Omental fat pad (tissue), 4 donors: ENCODE measurements around the gene HADH. TPM values are rescaled to one million over a fixed set of nuclear protein-coding genes. Genes with fewer than 3 reads are reported as not detected.
A peak's percentile ranks its signal among the peaks of the same experiment; 100 is the strongest.

Experiments
- ATAC-seq: fragments of 150-250 bp; one replicate; pipeline ENCODE4 v1.9.1; 2016; ENCODE audit warnings: mild to moderate bottlenecking, moderate library complexity; ENCODE audit not compliant: low FRiP score
- DNase-seq: peaks from one replicate; pipeline ENCODE4 v3.0.0-alpha.2; 2019; ENCODE audit warnings: low spot score
- CTCF ChIP-seq, 3 donors: fragments of 450-650 bp; IDR thresholded peaks; one replicate each; pipeline ENCODE4 v1.5.1; 2016 to 2017; ENCODE audit warnings: antibody characterized with exemption in 3 of 3, mild to moderate bottlenecking in 3 of 3, moderate library complexity in 2 of 3
- total RNA-seq, 4 donors: library from RNA; depleted of rRNA; stranded (reverse); fragments of >200 nt; gene quantifications; one replicate each; pipeline ENCODE4 v1.1.0, GENCODE V29; 2016

Gene HADH
- total RNA-seq, 4 donors from 2014 or later, result 80.2 to 154 (median 119) TPM

DNA sequence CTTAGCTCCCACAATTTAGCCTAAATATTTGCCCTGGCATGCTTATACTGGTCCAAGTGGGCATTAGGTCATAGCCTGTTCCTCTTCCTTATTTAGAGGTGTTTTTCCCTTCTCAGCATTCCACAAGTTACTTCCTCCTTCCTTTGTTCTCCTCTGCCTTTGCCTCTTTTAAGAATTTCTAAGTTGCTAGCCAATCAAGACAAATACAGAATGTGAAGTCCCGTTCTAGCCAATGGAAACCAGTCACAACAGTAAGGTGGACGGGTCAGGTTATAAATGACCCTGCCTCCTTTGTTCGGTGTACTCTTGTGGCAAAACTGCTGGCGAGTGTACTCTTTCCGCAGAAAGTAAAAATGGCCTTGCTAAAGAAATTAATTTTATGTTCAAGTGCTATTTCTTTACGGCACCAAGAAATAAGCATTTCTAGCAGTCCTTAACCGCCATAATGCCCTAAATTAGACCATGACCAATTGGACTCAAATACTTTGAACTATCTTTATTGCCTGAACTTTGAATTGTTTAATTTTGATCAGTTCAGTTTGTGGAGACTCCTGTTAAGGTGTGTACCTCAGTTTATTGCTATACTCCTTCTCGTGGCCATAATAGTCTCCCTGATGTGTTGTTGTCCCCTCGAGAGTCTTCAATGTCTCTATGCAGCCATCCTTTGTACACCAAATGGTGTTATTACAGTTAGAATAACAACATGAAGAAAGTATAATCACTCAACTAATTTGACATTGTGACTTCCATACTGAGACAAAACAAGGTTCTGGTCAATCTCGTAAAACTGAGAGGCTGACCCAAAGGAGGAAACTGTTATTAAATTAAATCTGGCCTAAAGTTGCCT lies 1.6 kb upstream of the HADH start:
- no peak for DNase-seq

DNA sequence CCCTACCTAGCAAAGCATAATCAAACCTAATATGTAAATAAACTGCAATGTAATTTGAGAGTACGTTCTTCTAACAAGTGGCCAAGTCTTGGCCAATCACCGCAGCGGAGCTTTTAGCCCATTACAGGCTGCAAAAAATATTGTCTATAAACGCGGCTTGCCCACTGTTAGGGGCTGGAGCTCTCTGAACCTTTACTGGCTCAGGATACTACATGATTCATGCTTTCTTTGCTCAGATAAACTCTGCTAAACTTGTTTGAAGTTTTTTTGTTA lies 990 bp upstream of the HADH start:
- ATAC-seq, result no peak
- no peak for TF ChIP-seq CTCF (IDR thresholded peaks at IDR 0.05)
- no peak for DNase-seq

More for the DNA sequence above, 1.6 kb upstream of the HADH start:
- no peak for ATAC-seq
- TF ChIP-seq CTCF (IDR thresholded peaks at IDR 0.05), result no peak

DNA sequence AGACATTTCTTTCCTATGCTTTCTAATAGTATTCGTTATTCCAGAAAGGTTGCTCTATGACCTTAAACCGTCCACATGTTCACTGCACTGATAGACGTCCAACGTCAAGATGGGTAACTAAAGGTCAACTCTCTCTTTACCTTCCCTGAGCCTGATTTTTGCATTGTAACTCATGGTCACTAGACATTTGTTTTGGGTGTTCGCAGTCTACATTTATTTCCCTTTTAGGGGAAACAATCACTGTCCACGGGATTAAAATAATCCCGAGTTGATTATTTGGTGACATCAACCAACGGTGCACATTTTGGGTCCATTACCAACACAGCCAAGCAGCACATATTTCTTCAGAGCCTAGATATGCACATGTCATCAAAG lies 540 bp upstream of the HADH start:
- ATAC-seq (peak; percentile 10), DNase-seq (no peak)
- TF ChIP-seq CTCF (IDR thresholded peaks at IDR 0.05), result no peak

- TF ChIP-seq CTCF (IDR thresholded peaks at IDR 0.05), result no peak
These were observed 2.4 kb downstream of the HADH start for GRCh38 chr4:107991945-107992630.

GRCh38 chr4:107993969-107994368 lies 4.3 kb downstream of the HADH start:
- ATAC-seq, result no peak
- TF ChIP-seq CTCF (IDR thresholded peaks at IDR 0.05), result no peak
- no peak for DNase-seq

More at GRCh38 chr4:107991945-107992630, 2.4 kb downstream of the HADH start:
- no peak for DNase-seq
- no peak for ATAC-seq

DNA sequence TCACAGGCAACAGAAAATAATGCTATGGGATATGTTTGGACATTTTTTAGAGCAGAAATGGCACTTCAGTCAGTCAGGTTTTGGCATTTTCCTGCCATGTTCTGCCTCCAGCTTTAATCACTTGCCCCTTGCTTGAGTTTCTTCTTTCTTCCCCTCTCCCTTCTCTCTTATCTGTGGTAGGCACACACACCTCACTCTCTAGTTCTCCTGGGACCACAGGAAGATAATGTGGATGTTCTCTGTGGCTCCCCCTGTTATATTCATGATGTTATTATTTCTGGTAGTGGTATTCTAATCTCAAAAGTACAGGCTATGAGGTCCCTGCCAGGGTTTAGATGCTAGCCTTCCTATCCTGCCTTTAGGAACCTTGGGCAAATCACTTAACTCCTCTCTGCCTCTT lies 5.2 kb downstream of the HADH start:
- ATAC-seq (no peak), DNase-seq (no peak)
- no peak for TF ChIP-seq CTCF (IDR thresholded peaks at IDR 0.05)
